ENCODE results near the gene UBR4. TPM values are rescaled to one million over a fixed set of nuclear protein-coding genes. Genes with fewer than 3 reads are reported as not detected.

Gene UBR4
- total RNA-seq, 1 donor from 2014 or later: 125 TPM

- H3K9me3 ChIP-seq: no peaks in the 10 kb centered on the region
- peaks cover 33% of the 10 kb centered on the region for H3K4me1 ChIP-seq
- TF ChIP-seq CTCF (IDR thresholded peaks at IDR 0.05): no peak
- H3K36me3 ChIP-seq: no peaks in the 10 kb centered on the region
- intact Hi-C loops (cut with DNase I): no loop called here
- ATAC-seq (no peak), DNase-seq (no peak)
- H3K27me3 ChIP-seq (ENCODE audit: low read depth): no peaks in the 10 kb centered on the region
- H3K4me3 ChIP-seq: no peak overlapping the region
- no peak overlapping the region for H3K27ac ChIP-seq
Observed at GRCh38 chr1:19064906-19065450, 145.1 kb downstream of the UBR4 start.

- no peak overlapping the region for H3K4me3 ChIP-seq
- H3K27me3 ChIP-seq (ENCODE audit: low read depth): no peaks in the 10 kb centered on the region
- DNase-seq (no peak), ATAC-seq (no peak)
- H3K36me3 ChIP-seq: no peaks in the 10 kb centered on the region
- intact Hi-C loops (cut with DNase I): no loop called here
- TF ChIP-seq CTCF (IDR thresholded peaks at IDR 0.05): no peak
- H3K4me1 ChIP-seq: peaks cover 20% of the 10 kb centered on the region
- no peak overlapping the region for H3K27ac ChIP-seq
- H3K9me3 ChIP-seq: no peaks in the 10 kb centered on the region
Observed at GRCh38 chr1:19063122-19063521, 146.9 kb downstream of the UBR4 start.

- no peak for ATAC-seq
- DNase-seq: no peak
- TF ChIP-seq CTCF (IDR thresholded peaks at IDR 0.05): no peak
- H3K27me3 ChIP-seq (ENCODE audit: low read depth): no peaks in the 10 kb centered on the region
- no peak overlapping the region for H3K4me3 ChIP-seq
- intact Hi-C loops (cut with DNase I): no loop called here
- H3K9me3 ChIP-seq: no peaks in the 10 kb centered on the region
- peaks cover 13% of the 10 kb centered on the region for H3K4me1 ChIP-seq
- H3K36me3 ChIP-seq: no peaks in the 10 kb centered on the region
- no peak overlapping the region for H3K27ac ChIP-seq
Observed at GRCh38 chr1:19062258-19063029, 147.6 kb downstream of the UBR4 start.

GRCh38 chr1:19061798-19062197, 148.3 kb downstream of the UBR4 start:
- H3K4me3 ChIP-seq: no peak overlapping the region
- H3K27ac ChIP-seq: no peak overlapping the region
- H3K27me3 ChIP-seq (ENCODE audit: low read depth): no peaks in the 10 kb centered on the region
- H3K9me3 ChIP-seq: no peaks in the 10 kb centered on the region
- peaks cover 6% of the 10 kb centered on the region for H3K4me1 ChIP-seq
- DNase-seq: no peak
- H3K36me3 ChIP-seq: no peaks in the 10 kb centered on the region
- intact Hi-C loops (cut with DNase I): no loop called here
- ATAC-seq: no peak
- no peak for TF ChIP-seq CTCF (IDR thresholded peaks at IDR 0.05)

GRCh38 chr1:19061343-19061742, 148.7 kb downstream of the UBR4 start:
- DNase-seq: no peak
- Histone ChIP-seq H3K27me3 (ENCODE audit: low read depth) (no peaks in the 10 kb centered on the region), H3K4me1 (peaks cover 2% of the 10 kb centered on the region), H3K36me3 (no peaks in the 10 kb centered on the region), H3K4me3 (no peak overlapping the region), H3K9me3 (no peaks in the 10 kb centered on the region), H3K27ac (no peak overlapping the region)
- ATAC-seq: no peak
- no peak for TF ChIP-seq CTCF (IDR thresholded peaks at IDR 0.05)
- intact Hi-C loops (cut with DNase I): no loop called here
